GM21737 (cell line): ENCODE measurements around the gene DBF4.
"Not testable (repeated sequence)": the region's sequence is repeated elsewhere in the genome, so short reads cannot be mapped to it uniquely, and the experiment has no call there.

Source experiments
- ATAC-seq: cut with Tn5 transposase; IDR thresholded peaks from one replicate; pipeline ENCODE4 v1.9.1; 2021; ENCODE audit warnings: mild to moderate bottlenecking, moderate library complexity; ENCODE audit not compliant: unreplicated experiment

The DBF4 gene

GRCh38 chr7:87876040-87876868 is at the start of gene DBF4, which contains the start of gene SLC25A40:
Gene DBF4 (plus strand): TSS chr7:87876493. CDS start chr7:87876733, 240 bp downstream.
Gene SLC25A40 (minus strand): TSS chr7:87876360. CDS start chr7:87858727, 17,633 bp downstream.
- peak; percentile 90 for ATAC-seq

- ATAC-seq: not testable (repeated sequence)
Observed at GRCh38 chr7:87828383-87828782, 47.9 kb upstream of the DBF4 start.

- ATAC-seq: no peak
Observed at GRCh38 chr7:87831097-87831496, 45.2 kb upstream of the DBF4 start.

GRCh38 chr7:87833130-87833529 is 43.2 kb upstream of the DBF4 start:
- ATAC-seq: no peak

- ATAC-seq: no peak
Observed at GRCh38 chr7:87837597-87837996, 38.7 kb upstream of the DBF4 start.

GRCh38 chr7:87850836-87851593 is 25.3 kb upstream of the DBF4 start:
- ATAC-seq: no peak

GRCh38 chr7:87852306-87852705 is 24.0 kb upstream of the DBF4 start:
- ATAC-seq: no peak

- ATAC-seq: no peak
Observed at GRCh38 chr7:87853237-87853864, 22.9 kb upstream of the DBF4 start.

- no peak for ATAC-seq
Observed at GRCh38 chr7:87858417-87859100, 17.7 kb upstream of the DBF4 start.

GRCh38 chr7:87866089-87866488 is 10.2 kb upstream of the DBF4 start:
- no peak for ATAC-seq

- not testable (repeated sequence) for ATAC-seq
Observed at GRCh38 chr7:87866533-87866932, 9.8 kb upstream of the DBF4 start.

GRCh38 chr7:87870471-87870870 is 5.8 kb upstream of the DBF4 start:
- no peak for ATAC-seq

- no peak for ATAC-seq
Observed at GRCh38 chr7:87872346-87872745, 3.9 kb upstream of the DBF4 start.

- ATAC-seq: not testable (repeated sequence)
Observed at GRCh38 chr7:87873328-87873727, 3.0 kb upstream of the DBF4 start.

- ATAC-seq: no peak
Observed at GRCh38 chr7:87874066-87874465, 2.2 kb upstream of the DBF4 start.

GRCh38 chr7:87875151-87876039 is 898 bp upstream of the DBF4 start:
- peak; percentile 20 for ATAC-seq

- ATAC-seq: no peak
Observed at GRCh38 chr7:87876869-87877234, 559 bp downstream of the DBF4 start.

- no peak for ATAC-seq
Observed at GRCh38 chr7:87877366-87878040, 1.2 kb downstream of the DBF4 start.

GRCh38 chr7:87878208-87878735 is 2.0 kb downstream of the DBF4 start:
- no peak for ATAC-seq
